HepG2 (cell line): ENCODE results near the gene PBX2. TPM values are rescaled to one million over a fixed set of nuclear protein-coding genes. Genes with fewer than 3 reads are reported as not detected.

ENCODE experiments used
- AGO1 ChIP-seq: fragments of 200-400 bp; formaldehyde crosslinking; IDR thresholded peaks from 2 replicates; pipeline ENCODE4 v1.6.1; 2017; ENCODE audit warnings: mild to moderate bottlenecking, low read depth, low read length, moderate library complexity; ENCODE audit not compliant: poor library complexity, severe bottlenecking
- ATM ChIP-seq: fragments of 450-650 bp; IDR thresholded peaks from 2 replicates; pipeline ENCODE4 v1.7.1; 2017; ENCODE audit warnings: mild to moderate bottlenecking, borderline replicate concordance
- BRCA1 ChIP-seq: sonication (generic); formaldehyde crosslinking; IDR thresholded peaks from 2 replicates; pipeline ENCODE4 v1.4.0; 2020; ENCODE audit warnings: missing genetic modification reagents
- DMTF1 ChIP-seq: sonication (generic); formaldehyde crosslinking; IDR thresholded peaks from 2 replicates; pipeline ENCODE4 v1.4.0; 2020; ENCODE audit warnings: mild to moderate bottlenecking, missing genetic modification reagents
- FOXA3 ChIP-seq: IDR thresholded peaks from 2 replicates; pipeline ENCODE4 v1.6.1; 2016; ENCODE audit warnings: missing genetic modification reagents, missing compliant biosample characterization
- KDM5A ChIP-seq: fragments of 200-600 bp; sonication (generic); IDR thresholded peaks from 2 replicates; pipeline ENCODE4 v1.7.0; 2018; ENCODE audit warnings: antibody characterized with exemption, mild to moderate bottlenecking, low read length, borderline replicate concordance
- KLF9 ChIP-seq: IDR thresholded peaks from 2 replicates; pipeline ENCODE4 v1.6.1; 2016; ENCODE audit warnings: low read depth
- MNT ChIP-seq: fragments of 450-650 bp; IDR thresholded peaks from 2 replicates; pipeline ENCODE4 v1.6.1; 2016
- NCOR1 ChIP-seq: fragments of 200-600 bp; sonication (generic); IDR thresholded peaks from 2 replicates; pipeline ENCODE4 v1.7.0; 2017; ENCODE audit warnings: antibody characterized with exemption, low read length, borderline replicate concordance
- PHF5A ChIP-seq: IDR thresholded peaks from one replicate; pipeline ENCODE4 v1.6.1; 2018; ENCODE audit warnings: low read depth, missing genetic modification reagents; ENCODE audit not compliant: unreplicated experiment
- SATB2 ChIP-seq: sonication (generic); formaldehyde crosslinking; IDR thresholded peaks from 2 replicates; pipeline ENCODE4 v1.5.0; 2020; ENCODE audit warnings: missing genetic modification reagents
- TAF1 ChIP-seq: sonication (generic); formaldehyde crosslinking; IDR thresholded peaks from 2 replicates; pipeline ENCODE4 v1.4.0; 2020; ENCODE audit warnings: missing genetic modification reagents
- TCF7 ChIP-seq: sonication (generic); IDR thresholded peaks from 2 replicates; pipeline ENCODE4 v1.6.1; 2016; ENCODE audit warnings: antibody characterized with exemption, low read depth
- ZC3H13 ChIP-seq: sonication (generic); formaldehyde crosslinking; IDR thresholded peaks from 2 replicates; pipeline ENCODE4 v1.8.1; 2023; ENCODE audit warnings: mild to moderate bottlenecking, missing genetic modification reagents, moderate library complexity
- ZFYVE20 ChIP-seq: sonication (generic); formaldehyde crosslinking; IDR thresholded peaks from 2 replicates; pipeline ENCODE4 v1.8.0; 2023; ENCODE audit warnings: low read depth, mild to moderate bottlenecking, moderate library complexity, missing genetic modification reagents, borderline replicate concordance
- ZMYM3 ChIP-seq: sonication (generic); formaldehyde crosslinking; IDR thresholded peaks from 2 replicates; pipeline ENCODE4 v1.5.1; 2020; ENCODE audit warnings: mild to moderate bottlenecking, missing genetic modification reagents
- ZNF12 ChIP-seq: sonication (generic); formaldehyde crosslinking; IDR thresholded peaks from 2 replicates; pipeline ENCODE4 v1.5.0; 2020; ENCODE audit warnings: missing genetic modification reagents
- ZNF441 ChIP-seq: sonication (generic); formaldehyde crosslinking; IDR thresholded peaks from 2 replicates; pipeline ENCODE4 v1.7.0; 2021; ENCODE audit warnings: missing genetic modification reagents, borderline replicate concordance
- ZNF550 ChIP-seq: sonication (generic); formaldehyde crosslinking; IDR thresholded peaks from 2 replicates; pipeline ENCODE4 v1.4.0; 2020; ENCODE audit warnings: mild to moderate bottlenecking, missing genetic modification reagents, borderline replicate concordance
- ZNF572 ChIP-seq: sonication (generic); formaldehyde crosslinking; IDR thresholded peaks from 2 replicates; pipeline ENCODE4 v1.5.1; 2020; ENCODE audit warnings: mild to moderate bottlenecking, missing genetic modification reagents
- ZNF574 ChIP-seq: sonication (generic); formaldehyde crosslinking; IDR thresholded peaks from 2 replicates; pipeline ENCODE4 v1.4.0; 2020; ENCODE audit warnings: missing genetic modification reagents
- ZNF7 ChIP-seq: IDR thresholded peaks from 2 replicates; pipeline ENCODE4 v1.6.1; 2016; ENCODE audit warnings: missing biosample characterization, missing genetic modification reagents
- ZNF749 ChIP-seq: sonication (generic); formaldehyde crosslinking; IDR thresholded peaks from 2 replicates; pipeline ENCODE4 v1.8.0; 2022; ENCODE audit warnings: mild to moderate bottlenecking, missing genetic modification reagents, moderate library complexity, borderline replicate concordance
- ZNF878 ChIP-seq: sonication (generic); formaldehyde crosslinking; IDR thresholded peaks from 2 replicates; pipeline ENCODE4 v1.8.1; 2023; ENCODE audit warnings: mild to moderate bottlenecking, missing genetic modification reagents, moderate library complexity
- ZSCAN12 ChIP-seq: sonication (generic); formaldehyde crosslinking; IDR thresholded peaks from 2 replicates; pipeline ENCODE4 v1.9.0; 2021; ENCODE audit warnings: mild to moderate bottlenecking, missing genetic modification reagents
- polyA plus RNA-seq, 8 experiments: library from polyadenylated mRNA; depleted of rRNA in 3 of 8; stranded (reverse) in 7 of 8; unstranded in 1 of 8; fragments of >200 nt; fragmentation: Illumina TruSeq in 4 of 8; extraction: Trizol in 4 of 8; gene quantifications; 2 replicates each; pipeline versions ENCODE4 v1.2.1 to v1.2.3, GENCODE V29; 2011 to 2016; ENCODE audit warnings: low read depth in 4 of 8, missing spikeins in 1 of 8, mixed read lengths in 1 of 8; ENCODE audit not compliant: insufficient read depth in 1 of 8
- total RNA-seq, 5 experiments: library from RNA; depleted of rRNA; stranded (reverse); fragments of >200 nt; fragmentation: Illumina TruSeq; extraction: Trizol; gene quantifications; 2 replicates each; pipeline ENCODE4 v1.2.3, GENCODE V29; 2016; ENCODE audit warnings: low read depth in 1 of 5

Gene PBX2
- total and polyA plus RNA-seq, 2 of the 13 experiments (the other 11 are each of a cell fraction or from before 2014, with no cell fraction given) = 42.3 to 77.8 TPM

GRCh38 chr6:32177788-32178546 is 12.0 kb downstream of the PBX2 start, which contains the start of gene RNF5 (continued):
- TF ChIP-seq AGO1 (no peak), NCOR1 (peak; percentile 91; the same call in 1 of the 2 replicates), ZSCAN12 (CRISPR knock-in tag) (no peak), TAF1 (CRISPR knock-in tag) (no peak), TCF7 (peak; percentile 57; the same call in 1 of the 2 replicates), ATM (no peak), ZMYM3 (CRISPR knock-in tag) (no peak), KDM5A (peak; percentile 34; the same call in 1 of the 2 replicates), ZNF441 (CRISPR knock-in tag) (no peak), ZNF550 (CRISPR knock-in tag) (no peak), BRCA1 (CRISPR knock-in tag) (no peak), SATB2 (no peak), MNT (peak; percentile 57; the same call in 1 of the 2 replicates), ZNF878 (CRISPR knock-in tag) (no peak), FOXA3 (CRISPR knock-in tag) (peak; percentile 50; the same call in 1 of the 2 replicates), PHF5A (peak; percentile 7), ZNF7 (CRISPR knock-in tag) (no peak), ZC3H13 (no peak), ZNF12 (CRISPR knock-in tag) (peak; percentile 5; the same call in 1 of the 2 replicates), DMTF1 (CRISPR knock-in tag) (no peak; the same call in 1 of the 2 replicates), KLF9 (CRISPR knock-in tag) (0 out of 2 replicates have a peak, but pooled peaks have one; percentile 10), ZFYVE20 (CRISPR knock-in tag) (no peak), ZNF574 (CRISPR knock-in tag) (peak; percentile 40; the same call in 1 of the 2 replicates), ZNF572 (CRISPR knock-in tag) (no peak), ZNF749 (no peak)
